Ishikawa (cell line): ENCODE results near the gene AFG3L2.

Experiments
- CEBPB ChIP-seq: IDR thresholded peaks from 2 replicates; pipeline ENCODE4 v1.6.1; 2012
- CREB1 ChIP-seq: IDR thresholded peaks from 2 replicates; pipeline ENCODE4 v1.6.1; 2012; ENCODE audit warnings: low read depth
- EGR1 ChIP-seq: IDR thresholded peaks from 2 replicates; pipeline ENCODE4 v1.6.1; 2012
- EP300 ChIP-seq: IDR thresholded peaks from 2 replicates; pipeline ENCODE4 v1.6.1; 2012; ENCODE audit warnings: borderline replicate concordance
- FOXM1 ChIP-seq: IDR thresholded peaks from 2 replicates; pipeline ENCODE4 v1.6.1; 2012; ENCODE audit warnings: low read depth, borderline replicate concordance
- MAX ChIP-seq: IDR thresholded peaks from 2 replicates; pipeline ENCODE4 v1.6.1; 2012
- NFIC ChIP-seq: IDR thresholded peaks from 2 replicates; pipeline ENCODE4 v1.6.1; 2012
- RAD21 ChIP-seq: IDR thresholded peaks from 2 replicates; pipeline ENCODE4 v1.6.1; 2012; ENCODE audit warnings: low read depth
- REST ChIP-seq: IDR thresholded peaks from 2 replicates; pipeline ENCODE4 v1.6.1; 2012; ENCODE audit warnings: low read depth, mild to moderate bottlenecking
- TAF1 ChIP-seq: IDR thresholded peaks from 2 replicates; pipeline ENCODE4 v1.6.1; 2012; ENCODE audit warnings: low read depth, mild to moderate bottlenecking
- TCF12 ChIP-seq: IDR thresholded peaks from 2 replicates; pipeline ENCODE4 v1.6.1; 2012; ENCODE audit warnings: low read depth
- TEAD4 ChIP-seq: IDR thresholded peaks from 2 replicates; pipeline ENCODE4 v1.6.1; 2012
- USF1 ChIP-seq: IDR thresholded peaks from 2 replicates; pipeline ENCODE4 v1.6.1; 2012
- YY1 ChIP-seq: IDR thresholded peaks from 2 replicates; pipeline ENCODE4 v1.6.1; 2012; ENCODE audit warnings: low read depth
- ZBTB7A ChIP-seq: IDR thresholded peaks from 2 replicates; pipeline ENCODE4 v1.6.1; 2012; ENCODE audit warnings: low read depth

Gene AFG3L2

GRCh38 chr18:12371590-12371989 is 5.4 kb downstream of the AFG3L2 start:
- TF ChIP-seq EP300 (no peak), RAD21 (no peak), TEAD4 (no peak), CREB1 (no peak), USF1 (no peak), REST (no peak), NFIC (no peak), TAF1 (no peak), CEBPB (no peak), TCF12 (no peak), FOXM1 (no peak), EGR1 (no peak), YY1 (no peak), MAX (no peak), ZBTB7A (no peak)

GRCh38 chr18:12369211-12369610 is 7.8 kb downstream of the AFG3L2 start:
- no peak for TF ChIP-seq ZBTB7A
- no peak for TF ChIP-seq USF1
- TF ChIP-seq TCF12, result no peak
- no peak for TF ChIP-seq TEAD4
- no peak for TF ChIP-seq YY1
- TF ChIP-seq REST, result no peak

- TF ChIP-seq CEBPB (no peak), TAF1 (no peak), REST (no peak), ZBTB7A (no peak), YY1 (no peak), TCF12 (no peak), TEAD4 (no peak)
Measured at GRCh38 chr18:12366784-12367183, 10.2 kb downstream of the AFG3L2 start.

- no peak for TF ChIP-seq USF1
- TF ChIP-seq TCF12, result no peak
- TF ChIP-seq CREB1, result no peak
- no peak for TF ChIP-seq EP300
- TF ChIP-seq EGR1, result no peak
- TF ChIP-seq CEBPB, result no peak
- TF ChIP-seq TEAD4, result no peak
- TF ChIP-seq REST, result no peak
- no peak for TF ChIP-seq NFIC
- TF ChIP-seq YY1, result no peak
- no peak for TF ChIP-seq TAF1
- no peak for TF ChIP-seq RAD21
- no peak for TF ChIP-seq MAX
- TF ChIP-seq FOXM1, result no peak
- TF ChIP-seq ZBTB7A, result no peak
Measured at GRCh38 chr18:12366379-12366778, 10.6 kb downstream of the AFG3L2 start.
